ENCODE results near the gene GPATCH2. TPM values are rescaled to one million over a fixed set of nuclear protein-coding genes. Genes with fewer than 3 reads are reported as not detected.
"Not testable (repeated sequence)": the region's sequence is repeated elsewhere in the genome, so short reads cannot be mapped to it uniquely, and the experiment has no call there.

GPATCH2 gene
- total RNA-seq, 1 donor from 2014 or later: 28.0 TPM

- peaks cover 3% of the 10 kb centered on the region for H3K9me3 Mint-ChIP-seq (ENCODE audit: low read depth)
- no peaks in the 10 kb centered on the region for H3K4me1 Mint-ChIP-seq (ENCODE audit: low read depth)
- H3K4me3 Mint-ChIP-seq (ENCODE audit: low read depth): no peak overlapping the region
- H3K27me3 Mint-ChIP-seq: no peaks in the 10 kb centered on the region
- no peak for TF ChIP-seq CTCF (IDR thresholded peaks at IDR 0.05; ENCODE audit: unreplicated experiment)
- DNase-seq (ENCODE audit: low spot score, unreplicated experiment): no peak
- H3K36me3 Mint-ChIP-seq (ENCODE audit: insufficient read depth): no peaks in the 10 kb centered on the region
- no peak overlapping the region for H3K27ac Mint-ChIP-seq
Measured at GRCh38 chr1:217389895-217390294, 241.0 kb downstream of the GPATCH2 start.

DNA sequence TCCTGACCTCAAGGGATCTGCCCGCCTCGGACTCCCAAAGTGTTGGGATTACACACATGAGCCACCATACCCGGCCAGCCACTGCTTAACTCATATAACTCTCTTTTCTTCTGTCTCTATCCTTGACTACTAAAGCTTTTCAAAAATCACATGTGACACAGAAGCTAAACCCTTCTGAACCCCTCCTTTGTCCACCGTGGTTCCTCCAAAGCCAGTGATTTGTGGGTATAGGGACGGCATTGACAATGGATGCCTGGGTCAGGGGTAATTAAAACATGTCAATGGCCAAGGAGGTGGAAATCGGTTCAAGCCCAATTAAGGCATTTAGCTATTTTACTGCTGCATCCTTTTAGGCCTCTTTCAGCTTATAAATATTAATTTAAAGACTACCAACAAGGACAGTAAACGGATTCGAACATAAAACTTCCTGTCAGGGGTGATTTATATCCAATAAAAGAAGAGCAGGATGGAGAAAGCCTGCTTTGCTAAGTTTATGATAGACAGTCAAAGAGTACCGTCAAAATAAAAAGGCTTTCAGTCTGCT, 242.3 kb downstream of the GPATCH2 start:
- no peaks in the 10 kb centered on the region for H3K27me3 Mint-ChIP-seq
- no peaks in the 10 kb centered on the region for H3K4me1 Mint-ChIP-seq (ENCODE audit: low read depth)
- TF ChIP-seq CTCF (IDR thresholded peaks at IDR 0.05; ENCODE audit: unreplicated experiment): no peak
- no peak overlapping the region for H3K4me3 Mint-ChIP-seq (ENCODE audit: low read depth)
- no peaks in the 10 kb centered on the region for H3K36me3 Mint-ChIP-seq (ENCODE audit: insufficient read depth)
- DNase-seq (ENCODE audit: low spot score, unreplicated experiment): no peak
- no peak overlapping the region for H3K27ac Mint-ChIP-seq
- H3K9me3 Mint-ChIP-seq (ENCODE audit: low read depth): peaks cover 7% of the 10 kb centered on the region

DNA sequence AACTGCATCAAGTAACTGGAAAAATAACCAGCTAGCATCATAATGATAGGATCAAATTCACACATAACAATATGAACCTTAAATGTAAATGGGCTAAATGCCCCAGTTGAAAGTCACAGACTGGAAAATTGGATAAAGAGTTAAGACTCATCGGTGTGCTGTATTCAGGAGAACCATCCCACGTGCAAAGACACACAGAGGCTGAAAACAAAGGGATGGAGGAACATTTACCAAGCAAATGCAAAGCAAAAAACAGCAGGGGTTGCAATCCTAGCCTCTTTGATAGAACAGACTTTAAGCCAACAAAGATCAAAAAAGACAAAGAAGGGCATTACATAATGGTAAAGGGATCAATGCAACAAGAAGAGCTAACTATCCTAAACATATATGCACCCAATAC, 249.1 kb downstream of the GPATCH2 start:
- peaks cover 37% of the 10 kb centered on the region for H3K9me3 Mint-ChIP-seq (ENCODE audit: low read depth)
- H3K4me1 Mint-ChIP-seq (ENCODE audit: low read depth); H3K36me3 Mint-ChIP-seq (ENCODE audit: insufficient read depth); H3K4me3 Mint-ChIP-seq (ENCODE audit: low read depth); DNase-seq (ENCODE audit: low spot score, unreplicated experiment); H3K27ac Mint-ChIP-seq; H3K27me3 Mint-ChIP-seq: not testable (repeated sequence)

DNA sequence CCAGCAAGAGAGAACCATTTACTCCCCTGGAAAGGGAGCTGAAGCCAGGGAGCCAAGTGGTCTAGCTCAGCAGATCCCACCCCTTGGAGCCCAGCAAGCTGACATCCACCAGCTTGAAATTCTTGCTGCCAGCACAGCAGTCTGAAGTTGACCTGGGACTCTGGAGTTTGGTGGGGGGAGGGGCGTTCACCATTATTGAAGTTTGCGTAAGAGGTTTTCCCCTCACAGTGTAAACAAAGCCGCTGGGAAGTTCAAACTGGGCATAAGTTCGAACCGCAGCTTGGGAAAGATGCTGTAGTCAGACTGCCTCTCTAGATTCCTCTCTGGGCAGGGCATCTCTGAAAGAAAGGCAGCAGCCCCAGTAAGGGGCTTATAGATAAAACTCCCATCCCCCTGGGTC, 251.1 kb downstream of the GPATCH2 start:
- not testable (repeated sequence) for H3K27ac Mint-ChIP-seq; H3K4me1 Mint-ChIP-seq (ENCODE audit: low read depth); H3K27me3 Mint-ChIP-seq; H3K4me3 Mint-ChIP-seq (ENCODE audit: low read depth); DNase-seq (ENCODE audit: low spot score, unreplicated experiment)
- Mint-ChIP-seq H3K36me3 (ENCODE audit: insufficient read depth) (peaks cover 11% of the 10 kb centered on the region), H3K9me3 (ENCODE audit: low read depth) (peaks cover 37% of the 10 kb centered on the region)

DNA sequence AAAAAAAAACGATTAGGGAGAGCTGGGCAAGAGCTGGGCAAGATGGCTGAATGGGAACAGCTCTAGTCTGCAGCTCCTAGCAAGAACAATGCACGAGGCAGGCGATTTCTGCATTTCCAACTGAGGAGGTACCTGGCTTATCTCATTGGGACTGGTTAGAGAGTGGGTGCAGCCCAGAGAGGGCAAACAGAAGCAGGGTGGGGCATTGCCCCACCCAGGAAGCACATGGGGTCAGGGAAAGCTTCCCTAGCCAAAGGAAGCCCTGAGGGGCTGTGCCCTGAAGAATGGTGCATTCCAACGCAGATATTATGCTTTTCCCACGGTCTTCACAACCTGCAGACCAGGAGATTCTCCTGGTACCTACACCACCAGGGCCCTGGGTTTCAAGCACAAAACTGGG, 251.6 kb downstream of the GPATCH2 start:
- peaks cover 37% of the 10 kb centered on the region for H3K9me3 Mint-ChIP-seq (ENCODE audit: low read depth)
- no peak overlapping the region for H3K4me3 Mint-ChIP-seq (ENCODE audit: low read depth)
- no peak overlapping the region for H3K27ac Mint-ChIP-seq
- TF ChIP-seq CTCF (IDR thresholded peaks at IDR 0.05; ENCODE audit: unreplicated experiment): no peak
- no peaks in the 10 kb centered on the region for H3K4me1 Mint-ChIP-seq (ENCODE audit: low read depth)
- no peak for DNase-seq (ENCODE audit: low spot score, unreplicated experiment)
- no peaks in the 10 kb centered on the region for H3K27me3 Mint-ChIP-seq
- peaks cover 11% of the 10 kb centered on the region for H3K36me3 Mint-ChIP-seq (ENCODE audit: insufficient read depth)

Other genes with a start within 250 kb of the GPATCH2 start
- gene SPATA17, start 254 bp upstream of the GPATCH2 start, total RNA-seq: 3.4 and 5.1 TPM in 2 replicates

Measured in progenitor cell of endocrine pancreas (in vitro differentiated cells).